GM23338 (cell line): ENCODE data around the gene MAP2K7. TPM values are rescaled to one million over a fixed set of nuclear protein-coding genes. Genes with fewer than 3 reads are reported as not detected.
"Not testable (repeated sequence)": the region's sequence is repeated elsewhere in the genome, so short reads cannot be mapped to it uniquely, and the experiment has no call there.

Experiments used
- ATAC-seq: fragments of 200-7000 bp; cut with Tn5 transposase; 3 replicates; pipeline ENCODE4 v1.9.1; 2020
- DNase-seq: peaks from one replicate; pipeline ENCODE4 v3.0.0-alpha.2; 2015; ENCODE audit warnings: low spot score
- H2AFZ ChIP-seq: fragments of 200-600 bp; sonication (generic); 2 replicates; pipeline ENCODE4 v1.8.0; 2016; ENCODE audit warnings: antibody characterized with exemption, mild to moderate bottlenecking, moderate library complexity
- H3F3A ChIP-seq: fragments of 200-600 bp; sonication (generic); replicated peaks from 2 replicates; pipeline ENCODE4 v1.8.0; 2017; ENCODE audit warnings: antibody characterized with exemption, mixed run types, low read depth
- H3K27ac ChIP-seq: fragments of 200-600 bp; sonication (generic); 2 replicates; pipeline ENCODE4 v1.6.1; 2016; ENCODE audit warnings: low read depth
- H3K27me3 ChIP-seq: fragments of 200-600 bp; sonication (generic); 2 replicates; pipeline ENCODE4 v1.8.0; 2016; ENCODE audit warnings: mild to moderate bottlenecking, mixed run types, moderate library complexity; ENCODE audit not compliant: insufficient read depth
- H3K36me3 ChIP-seq: fragments of 200-600 bp; sonication (generic); 2 replicates; pipeline ENCODE4 v1.8.0; 2016; ENCODE audit warnings: mild to moderate bottlenecking; ENCODE audit not compliant: insufficient read depth
- H3K4me1 ChIP-seq: fragments of 200-600 bp; sonication (generic); 2 replicates; pipeline ENCODE4 v1.8.0; 2016; ENCODE audit warnings: mild to moderate bottlenecking, moderate library complexity; ENCODE audit not compliant: insufficient read depth
- H3K4me2 ChIP-seq: fragments of 200-600 bp; sonication (generic); 2 replicates; pipeline ENCODE4 v1.7.1; 2017; ENCODE audit warnings: mixed run types
- H3K4me3 ChIP-seq: fragments of 200-600 bp; sonication (generic); 2 replicates; pipeline ENCODE4 v1.6.1; 2016; ENCODE audit warnings: mixed run types
- H3K79me2 ChIP-seq: fragments of 200-600 bp; sonication (generic); replicated peaks from 2 replicates; pipeline ENCODE4 v1.8.0; 2017; ENCODE audit warnings: mild to moderate bottlenecking; ENCODE audit not compliant: insufficient read depth
- H3K9me2 ChIP-seq: fragments of 200-600 bp; sonication (generic); 2 replicates; pipeline ENCODE4 v1.8.0; 2017; ENCODE audit not compliant: insufficient read depth
- H4K20me1 ChIP-seq: fragments of 200-600 bp; sonication (generic); replicated peaks from 2 replicates; pipeline ENCODE4 v1.8.0; 2017; ENCODE audit warnings: mild to moderate bottlenecking; ENCODE audit not compliant: insufficient read depth
- H3K27ac Mint-ChIP-seq: 2 replicates; pipeline ENCODE4 v1.8.0; 2020; ENCODE audit warnings: inconsistent platforms, mild to moderate bottlenecking, moderate library complexity, mixed read lengths
- H3K27me3 Mint-ChIP-seq: 3 replicates; pipeline ENCODE4 v1.8.0; 2022; ENCODE audit warnings: low read depth, mild to moderate bottlenecking, moderate library complexity, mixed read lengths, inconsistent platforms; ENCODE audit not compliant: insufficient read depth, poor library complexity
- H3K36me3 Mint-ChIP-seq: 3 replicates; pipeline ENCODE4 v1.8.0; 2021; ENCODE audit warnings: low read depth, mild to moderate bottlenecking, inconsistent platforms, moderate library complexity, mixed read lengths
- H3K4me1 Mint-ChIP-seq: 3 replicates; pipeline ENCODE4 v1.8.0; 2020; ENCODE audit warnings: mild to moderate bottlenecking, inconsistent platforms, mixed read lengths
- H3K4me3 Mint-ChIP-seq: 3 replicates; pipeline ENCODE4 v1.8.0; 2021; ENCODE audit warnings: moderate library complexity, mild to moderate bottlenecking, inconsistent platforms, mixed read lengths
- H3K9me3 Mint-ChIP-seq: 3 replicates; pipeline ENCODE4 v1.8.0; 2020; ENCODE audit warnings: moderate library complexity, mild to moderate bottlenecking, inconsistent platforms, mixed read lengths
- CREB1 ChIP-seq: fragments of 250-450 bp; sonication (Bioruptor Pico); IDR thresholded peaks from 2 replicates; pipeline ENCODE4 v1.5.0; 2020; ENCODE audit warnings: low read depth, mild to moderate bottlenecking, moderate library complexity
- CTCF ChIP-seq, 2 experiments: fragments of 200-600 bp in 1 of 2; sonication (generic) in 1 of 2; conservative IDR thresholded peaks; 2 replicates each; pipeline versions ENCODE4 v1.5.1 to v1.6.1; 2016 to 2017; ENCODE audit warnings: antibody characterized with exemption in 2 of 2, low read depth in 2 of 2, mild to moderate bottlenecking in 2 of 2, moderate library complexity in 1 of 2
- EZH2phosphoT487 ChIP-seq: fragments of 200-600 bp; sonication (generic); IDR thresholded peaks from one replicate; pipeline ENCODE4 v1.8.1; 2018; ENCODE audit warnings: antibody characterized with exemption; ENCODE audit not compliant: unreplicated experiment
- JUNB ChIP-seq: IDR thresholded peaks from one replicate; pipeline ENCODE4 v1.6.1; 2016; ENCODE audit warnings: antibody characterized with exemption; ENCODE audit not compliant: unreplicated experiment
- POLR2AphosphoS5 ChIP-seq: IDR thresholded peaks from 2 replicates; pipeline ENCODE4 v1.6.1; 2016; ENCODE audit warnings: antibody characterized with exemption, low read depth
- STAT1 ChIP-seq: IDR thresholded peaks from one replicate; pipeline ENCODE4 v1.6.1; 2016; ENCODE audit warnings: antibody characterized with exemption; ENCODE audit not compliant: unreplicated experiment
- polyA plus RNA-seq: library from polyadenylated mRNA; unstranded; fragments of >200 nt; fragmentation: Nextera tagmentation; extraction: Ambion mirVana; gene quantifications from 2 replicates; pipeline ENCODE4 v1.2.1, GENCODE V29; 2016
- total RNA-seq: library from RNA; depleted of rRNA; stranded (reverse); fragments of >200 nt; shearing (Covaris generic); gene quantifications from 2 replicates; pipeline ENCODE4 v1.2.3, GENCODE V29; 2014

MAP2K7 gene
- total and polyA plus RNA-seq, 2 experiments from 2014 or later, result 11.3 to 22.6 TPM

GRCh38 chr19:7858109-7858770 is 45.4 kb upstream of the MAP2K7 start:
- Histone ChIP-seq H3K79me2 (no peaks in the 10 kb centered on the region), H3K27ac (no peak overlapping the region), H3K4me2 (peak overlapping the region; percentile 84), H3F3A (0 out of 2 replicates have a peak, but pooled peaks cover 6% of the 10 kb centered on the region), H3K36me3 (no peaks in the 10 kb centered on the region), H3K9me2 (no peaks in the 10 kb centered on the region), H3K27me3 (peaks cover 16% of the 10 kb centered on the region), H2AFZ (0 out of 2 replicates have a peak overlapping the region, but pooled peaks have one; percentile 56), H3K4me1 (peaks cover 31% of the 10 kb centered on the region), H4K20me1 (no peaks in the 10 kb centered on the region), H3K4me3 (peak overlapping the region; percentile 57)
- H3K9me3 Mint-ChIP-seq, result no peaks in the 10 kb centered on the region
- H3K27me3 Mint-ChIP-seq, result peaks cover 29% of the 10 kb centered on the region
- TF ChIP-seq CREB1 (CRISPR knock-in tag) (peak; percentile 87), EZH2phosphoT487 (no peak), POLR2AphosphoS5 (peak; percentile 34)
- H3K4me1 Mint-ChIP-seq, result peaks cover 34% of the 10 kb centered on the region
- no peak overlapping the region for H3K27ac Mint-ChIP-seq
- H3K36me3 Mint-ChIP-seq, result no peaks in the 10 kb centered on the region
- peak overlapping the region; percentile 61 for H3K4me3 Mint-ChIP-seq
- ATAC-seq (peak; percentile 45), DNase-seq (peak; percentile 93)

GRCh38 chr19:7859087-7859486 is 44.6 kb upstream of the MAP2K7 start:
- H3K27ac Mint-ChIP-seq, H4K20me1 ChIP-seq, H3K4me3 Mint-ChIP-seq, H3K27ac ChIP-seq, H3K4me3 ChIP-seq, DNase-seq, H3F3A ChIP-seq, H3K36me3 ChIP-seq, H3K9me2 ChIP-seq, H2AFZ ChIP-seq, H3K4me2 ChIP-seq, H3K79me2 ChIP-seq, H3K36me3 Mint-ChIP-seq, ATAC-seq, H3K9me3 Mint-ChIP-seq: not testable (repeated sequence)
- H3K27me3 Mint-ChIP-seq, result peaks cover 31% of the 10 kb centered on the region
- Histone ChIP-seq H3K27me3 (peaks cover 24% of the 10 kb centered on the region), H3K4me1 (peaks cover 29% of the 10 kb centered on the region)
- H3K4me1 Mint-ChIP-seq, result peaks cover 28% of the 10 kb centered on the region

DNA sequence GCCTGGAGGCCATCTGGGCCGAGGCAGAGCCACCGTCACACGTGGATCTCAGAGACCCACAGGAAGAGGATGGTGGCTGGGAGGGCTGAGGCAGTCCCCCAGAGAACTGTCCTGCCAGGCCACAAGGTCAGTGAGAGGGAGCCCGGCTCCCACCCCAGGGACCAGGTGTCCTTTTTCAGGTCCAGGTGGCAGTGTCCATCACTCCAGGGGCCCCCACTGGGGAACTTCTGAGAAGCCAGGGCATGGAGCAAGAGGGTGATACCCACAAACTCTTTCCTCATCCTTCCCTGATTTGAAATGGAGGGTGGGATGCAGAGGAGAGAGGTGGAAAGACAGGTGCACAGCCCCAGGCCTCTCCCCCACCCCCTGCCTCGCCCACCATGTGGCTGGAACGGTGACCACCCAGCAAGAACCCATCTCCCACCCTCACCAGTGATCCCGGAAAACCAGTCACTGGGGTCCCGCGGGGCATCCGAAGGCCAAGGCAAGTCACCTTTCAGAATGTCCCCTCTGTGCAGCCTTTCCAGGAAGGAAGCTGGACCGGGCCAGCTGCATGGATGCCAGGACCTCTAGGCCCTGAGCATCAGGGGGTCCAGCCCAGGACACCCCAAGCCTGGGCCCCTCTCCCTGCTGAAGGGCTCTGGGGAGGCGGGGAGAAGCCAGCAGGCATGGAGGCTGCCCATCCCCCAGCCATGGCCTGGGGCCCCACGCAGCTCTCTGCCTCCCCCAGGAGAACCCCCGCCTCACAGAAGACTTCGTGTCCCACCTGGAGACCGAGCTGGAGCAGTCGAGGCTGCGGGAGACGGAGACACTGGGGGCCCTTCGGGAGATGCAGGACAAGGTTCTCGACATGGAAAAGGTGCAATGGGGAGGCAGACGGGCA is 43.6 kb upstream of the MAP2K7 start:
- H3K79me2 ChIP-seq, result no peaks in the 10 kb centered on the region
- ATAC-seq (no peak), DNase-seq (no peak)
- Mint-ChIP-seq H3K27ac (no peak overlapping the region), H3K27me3 (peaks cover 39% of the 10 kb centered on the region), H3K9me3 (no peaks in the 10 kb centered on the region), H3K36me3 (no peaks in the 10 kb centered on the region), H3K4me3 (no peak overlapping the region), H3K4me1 (peaks cover 32% of the 10 kb centered on the region)
- H3K9me2 ChIP-seq, result no peaks in the 10 kb centered on the region
- peak overlapping the region; percentile 38; the same call in 1 of the 2 replicates for H3K4me2 ChIP-seq
- peaks cover 34% of the 10 kb centered on the region for H3K27me3 ChIP-seq
- no peak overlapping the region for H2AFZ ChIP-seq
- no peak overlapping the region for H3K27ac ChIP-seq
- TF ChIP-seq STAT1 (no peak), CREB1 (CRISPR knock-in tag) (no peak), EZH2phosphoT487 (no peak), CTCF (conservative IDR thresholded peaks at IDR 0.05; ENCODE audit: low read depth in 2 of 2) (no peak), JUNB (no peak), POLR2AphosphoS5 (no peak)
- H3K36me3 ChIP-seq, result no peaks in the 10 kb centered on the region
- H3K4me1 ChIP-seq, result peaks cover 30% of the 10 kb centered on the region
- 0 out of 2 replicates have a peak, but pooled peaks cover 6% of the 10 kb centered on the region for H3F3A ChIP-seq
- no peaks in the 10 kb centered on the region for H4K20me1 ChIP-seq
- no peak overlapping the region for H3K4me3 ChIP-seq
